GM21786 (cell line): ENCODE measurements around the gene ST3GAL5.
A peak's percentile ranks its signal among the peaks of the same experiment; 100 is the strongest.

ENCODE experiments used
- ATAC-seq: cut with Tn5 transposase; IDR thresholded peaks from one replicate; pipeline ENCODE4 v1.9.1; 2021; ENCODE audit not compliant: unreplicated experiment

Gene ST3GAL5

GRCh38 chr2:85867556-85868292, 21.1 kb downstream of the ST3GAL5 start:
- no peak for ATAC-seq

- no peak for ATAC-seq
Measured at GRCh38 chr2:85867121-85867520, 21.7 kb downstream of the ST3GAL5 start.

GRCh38 chr2:85866165-85866659, 22.6 kb downstream of the ST3GAL5 start:
- no peak for ATAC-seq

GRCh38 chr2:85865539-85866164, 23.1 kb downstream of the ST3GAL5 start:
- ATAC-seq, result peak; percentile 62

GRCh38 chr2:85864654-85865053, 24.1 kb downstream of the ST3GAL5 start:
- ATAC-seq, result no peak

- ATAC-seq, result no peak
Measured at GRCh38 chr2:85862426-85862825, 26.4 kb downstream of the ST3GAL5 start.

GRCh38 chr2:85861650-85862049, 27.1 kb downstream of the ST3GAL5 start:
- ATAC-seq, result no peak

- peak; percentile 60 for ATAC-seq
Measured at GRCh38 chr2:85861180-85861579, 27.6 kb downstream of the ST3GAL5 start.

- no peak for ATAC-seq
Measured at GRCh38 chr2:85858841-85859240, 29.9 kb downstream of the ST3GAL5 start.

- ATAC-seq, result no peak
Measured at GRCh38 chr2:85854897-85855296, 33.9 kb downstream of the ST3GAL5 start.

- peak; percentile 20 for ATAC-seq
Measured at GRCh38 chr2:85854166-85854509, 34.7 kb downstream of the ST3GAL5 start.

GRCh38 chr2:85853499-85854165, 35.2 kb downstream of the ST3GAL5 start:
- ATAC-seq, result peak; percentile 43

- ATAC-seq, result peak; percentile 66
Measured at GRCh38 chr2:85852937-85853498, 35.8 kb downstream of the ST3GAL5 start.

- ATAC-seq, result no peak
Measured at GRCh38 chr2:85852152-85852840, 36.5 kb downstream of the ST3GAL5 start.

- ATAC-seq, result no peak
Measured at GRCh38 chr2:85851253-85852151, 37.3 kb downstream of the ST3GAL5 start.

GRCh38 chr2:85850451-85850850, 38.3 kb downstream of the ST3GAL5 start:
- no peak for ATAC-seq

- ATAC-seq, result no peak
Measured at GRCh38 chr2:85847051-85847588, 41.7 kb downstream of the ST3GAL5 start.

- ATAC-seq, result no peak
Measured at GRCh38 chr2:85846411-85846810, 42.4 kb downstream of the ST3GAL5 start.

GRCh38 chr2:85844486-85844885, 44.3 kb downstream of the ST3GAL5 start:
- no peak for ATAC-seq

GRCh38 chr2:85843543-85843942, 45.2 kb downstream of the ST3GAL5 start:
- no peak for ATAC-seq
